K562 (cell line): ENCODE data around the gene VIT. TPM values are rescaled to one million over a fixed set of nuclear protein-coding genes. Genes with fewer than 3 reads are reported as not detected.

ENCODE experiments used
- IRF2 ChIP-seq: sonication (generic); formaldehyde crosslinking; IDR thresholded peaks from 2 replicates; pipeline ENCODE4 v1.8.1; 2022; ENCODE audit warnings: mild to moderate bottlenecking, missing genetic modification reagents
- KHSRP ChIP-seq: fragments of 450-650 bp; IDR thresholded peaks from 2 replicates; pipeline ENCODE4 v1.6.1; 2017
- TBL1XR1 ChIP-seq, 2 experiments: IDR thresholded peaks; 2 replicates each; pipeline ENCODE4 v1.6.1; 2012; ENCODE audit warnings: improper control_type of control experiment in 2 of 2, low read length in 2 of 2, mild to moderate bottlenecking in 1 of 2
- polyA plus RNA-seq, 8 experiments: library from polyadenylated mRNA; depleted of rRNA in 4 of 8; stranded (reverse) in 5 of 8; unstranded in 3 of 8; fragments of >200 nt; fragmentation: Nextera tagmentation in 2 of 8; fragmentation: Illumina TruSeq in 1 of 8; extraction: Ambion mirVana in 2 of 8; extraction: Trizol in 1 of 8; gene quantifications; 2 replicates each; pipeline versions ENCODE4 v1.2.1 to v1.2.3, GENCODE V29; 2011 to 2014; ENCODE audit warnings: inconsistent platforms in 1 of 8, missing spikeins in 1 of 8
- total RNA-seq, 7 experiments: library from RNA; depleted of rRNA in 6 of 7; stranded (reverse); fragments of >200 nt in 6 of 7; fragmentation: Illumina TruSeq in 2 of 7; extraction: Trizol in 2 of 7; gene quantifications; 2 replicates each; pipeline versions ENCODE4 v1.2.1 to v1.2.3, GENCODE V29; 2011 to 2021; ENCODE audit warnings: low replicate concordance in 1 of 7
- TF ChIP-seq, protein P1 (sequence below): fragments of 450-650 bp; IDR thresholded peaks from 2 replicates; pipeline ENCODE4 v1.6.1; 2014; ENCODE audit warnings: low read depth, mild to moderate bottlenecking, moderate library complexity, borderline replicate concordance
- TF ChIP-seq, protein P2 (sequence below): fragments of 450-650 bp; formaldehyde crosslinking; IDR thresholded peaks from 2 replicates; pipeline ENCODE4 v1.4.0; 2020; ENCODE audit warnings: mild to moderate bottlenecking, moderate library complexity
- TF ChIP-seq, protein P3 (sequence below): fragments of 250-450 bp; sonication (Bioruptor Pico); IDR thresholded peaks from 2 replicates; pipeline ENCODE4 v1.5.0; 2021; ENCODE audit warnings: mild to moderate bottlenecking, moderate library complexity

VIT gene
- total and polyA plus RNA-seq, 9 of the 15 experiments (the other 6 are each of a cell fraction or from before 2014, with no cell fraction given): not detected

DNA sequence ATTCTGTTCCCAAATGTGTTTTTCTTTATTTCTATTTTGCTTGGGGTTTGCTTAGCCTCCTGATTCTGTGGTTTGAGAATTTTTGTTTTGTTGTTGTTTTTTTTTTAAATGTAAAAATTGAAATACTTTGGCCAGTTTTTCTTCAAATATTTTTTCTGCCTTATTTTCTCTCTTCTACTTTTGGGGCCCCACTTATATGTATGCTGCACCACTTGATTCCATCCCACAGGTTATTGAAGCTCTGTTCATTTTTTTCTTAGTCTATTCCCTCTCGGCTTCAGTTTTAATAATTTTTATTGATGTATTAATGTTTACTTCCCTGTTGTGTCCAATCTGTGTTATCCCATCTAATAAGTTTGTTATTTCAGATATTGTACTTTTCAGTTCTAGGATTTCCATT is 17.7 kb upstream of the VIT start (continued):
- TF ChIP-seq, protein P1, sequence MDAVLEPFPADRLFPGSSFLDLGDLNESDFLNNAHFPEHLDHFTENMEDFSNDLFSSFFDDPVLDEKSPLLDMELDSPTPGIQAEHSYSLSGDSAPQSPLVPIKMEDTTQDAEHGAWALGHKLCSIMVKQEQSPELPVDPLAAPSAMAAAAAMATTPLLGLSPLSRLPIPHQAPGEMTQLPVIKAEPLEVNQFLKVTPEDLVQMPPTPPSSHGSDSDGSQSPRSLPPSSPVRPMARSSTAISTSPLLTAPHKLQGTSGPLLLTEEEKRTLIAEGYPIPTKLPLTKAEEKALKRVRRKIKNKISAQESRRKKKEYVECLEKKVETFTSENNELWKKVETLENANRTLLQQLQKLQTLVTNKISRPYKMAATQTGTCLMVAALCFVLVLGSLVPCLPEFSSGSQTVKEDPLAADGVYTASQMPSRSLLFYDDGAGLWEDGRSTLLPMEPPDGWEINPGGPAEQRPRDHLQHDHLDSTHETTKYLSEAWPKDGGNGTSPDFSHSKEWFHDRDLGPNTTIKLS: no peak
- TF ChIP-seq, protein P2, sequence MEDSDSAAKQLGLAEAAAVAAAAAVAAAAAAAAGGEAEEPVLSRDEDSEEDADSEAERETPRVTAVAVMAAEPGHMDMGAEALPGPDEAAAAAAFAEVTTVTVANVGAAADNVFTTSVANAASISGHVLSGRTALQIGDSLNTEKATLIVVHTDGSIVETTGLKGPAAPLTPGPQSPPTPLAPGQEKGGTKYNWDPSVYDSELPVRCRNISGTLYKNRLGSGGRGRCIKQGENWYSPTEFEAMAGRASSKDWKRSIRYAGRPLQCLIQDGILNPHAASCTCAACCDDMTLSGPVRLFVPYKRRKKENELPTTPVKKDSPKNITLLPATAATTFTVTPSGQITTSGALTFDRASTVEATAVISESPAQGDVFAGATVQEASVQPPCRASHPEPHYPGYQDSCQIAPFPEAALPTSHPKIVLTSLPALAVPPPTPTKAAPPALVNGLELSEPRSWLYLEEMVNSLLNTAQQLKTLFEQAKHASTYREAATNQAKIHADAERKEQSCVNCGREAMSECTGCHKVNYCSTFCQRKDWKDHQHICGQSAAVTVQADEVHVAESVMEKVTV: no peak
- TF ChIP-seq IRF2 (CRISPR knock-in tag): no peak
- no peak for TF ChIP-seq TBL1XR1 (IDR thresholded peaks at IDR 0.05; ENCODE audit: low read length in 2 of 2)
- TF ChIP-seq KHSRP: no peak
- TF ChIP-seq, protein P3, sequence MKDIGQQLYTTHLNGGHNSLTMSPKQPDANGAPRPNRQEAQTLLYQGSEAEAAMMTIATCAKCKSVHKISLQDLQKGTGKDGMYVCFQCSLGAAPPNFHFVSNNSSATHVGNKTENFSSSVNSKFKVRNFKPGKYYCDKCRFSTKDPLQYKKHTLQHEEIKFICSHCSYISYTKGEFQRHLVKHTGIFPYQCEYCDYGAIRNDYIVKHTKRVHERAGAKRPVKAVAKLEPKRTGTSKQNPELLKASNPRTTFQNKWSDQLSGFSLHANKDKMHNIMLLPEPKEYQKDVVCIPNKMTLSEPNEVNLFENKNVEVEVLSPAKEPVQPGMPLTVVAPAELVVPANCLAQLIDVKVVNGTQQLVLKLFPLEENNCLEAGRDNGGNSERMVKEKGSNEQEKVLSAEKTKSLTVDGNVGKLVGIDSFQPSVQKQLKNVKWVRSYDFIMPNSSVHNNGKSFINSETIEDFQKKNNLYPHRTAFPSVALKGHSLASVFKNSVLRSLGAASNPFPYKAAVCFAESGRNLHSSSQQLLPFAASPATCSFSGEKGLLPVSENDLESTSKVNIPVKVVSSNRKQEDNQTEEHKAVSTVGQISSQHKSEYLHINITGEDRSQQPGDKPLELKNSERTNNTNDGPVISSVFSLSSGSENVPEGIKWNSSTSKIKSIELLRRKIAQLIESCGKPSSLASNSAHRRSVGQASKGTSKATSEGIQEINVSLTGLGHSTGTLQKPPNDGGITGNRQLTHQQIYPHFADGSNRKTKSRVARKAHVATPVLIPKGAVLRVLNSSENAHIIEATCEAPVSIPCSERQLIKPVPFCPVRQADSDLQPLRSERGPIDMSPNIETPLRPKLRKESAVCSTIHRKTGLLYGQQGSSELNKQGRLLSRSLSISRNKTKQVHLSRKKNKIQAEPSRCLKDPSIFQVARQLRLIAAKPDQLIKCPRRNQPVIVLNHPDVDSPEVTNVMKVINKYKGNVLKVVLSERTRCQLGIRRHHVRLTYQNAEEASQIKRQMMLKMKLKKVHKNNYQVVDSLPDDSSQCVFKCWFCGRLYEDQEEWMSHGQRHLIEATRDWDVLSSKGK (CRISPR knock-in tag): no peak
